HCT116 (cell line): ENCODE measurements around the gene SMIM44. TPM values are rescaled to one million over a fixed set of nuclear protein-coding genes. Genes with fewer than 3 reads are reported as not detected.

Experiments used
- ATAC-seq: fragments of 200-7000 bp; cut with Tn5 transposase; 2 replicates; pipeline ENCODE4 v1.9.1; 2020; ENCODE audit warnings: mild to moderate bottlenecking, moderate library complexity
- BruUV-seq: library from RNA; stranded (reverse); fragments of 400-500 nt; replicated peaks from 2 replicates; lab custom pipeline; 2021; lab: Mats Ljungman, UMichigan
- CTCF ChIA-PET: fragments of 300-600 bp; sonication (Branson Sonifier 250); formaldehyde crosslinking; loops from one replicate; lab custom pipeline; 2021; ENCODE audit warnings: antibody characterized with exemption; lab: Charles Lee
- POLR2A ChIA-PET: fragments of 300-600, 350-600 bp; sonication (Branson Sonifier 250); formaldehyde crosslinking; loops from one replicate; lab custom pipeline; 2021; ENCODE audit warnings: antibody characterized with exemption; lab: Charles Lee
- RAD21 ChIA-PET, 2 experiments: fragments of 300-600 bp; sonication (Branson Sonifier 250); formaldehyde crosslinking; loops; one replicate each; lab custom pipeline; 2023; ENCODE audit warnings: low total read pairs in 2 of 2; ENCODE audit not compliant: uncharacterized antibody in 2 of 2, unreplicated experiment in 2 of 2, low non-redundant PET in 1 of 2; lab: Charles Lee
- DNase-seq: peaks from one replicate; pipeline ENCODE4 v3.0.0-alpha.2; 2010; ENCODE audit warnings: low read depth, low spot score
- H2AFZ ChIP-seq: fragments of 200-600 bp; shearing (Covaris generic), sonication (generic); 2 replicates; pipeline ENCODE4 v1.6.1; 2017; ENCODE audit warnings: low read depth, mixed run types, mixed read lengths, antibody characterized with exemption, low read length; ENCODE audit not compliant: poor library complexity, severe bottlenecking
- H3K27ac ChIP-seq: 2 replicates; pipeline ENCODE4 v1.5.1; 2012; ENCODE audit warnings: low read depth, low read length
- H3K27me3 ChIP-seq: fragments of 200-600 bp; sonication (generic); 2 replicates; pipeline ENCODE4 v1.6.1; 2016; ENCODE audit warnings: mixed run types, low read length, mixed read lengths; ENCODE audit not compliant: insufficient read depth
- H3K36me3 ChIP-seq, 2 experiments: fragments of 200-500 bp in 1 of 2; fragments of 200-600 bp in 1 of 2; sonication (Bioruptor generic) in 1 of 2; sonication (generic) in 1 of 2; 2 replicates each; pipeline versions ENCODE4 v1.5.1 to v1.6.1; 2014 to 2016; ENCODE audit warnings: low read length in 2 of 2, inconsistent platforms in 1 of 2, mixed read lengths in 1 of 2, mixed run types in 1 of 2; ENCODE audit not compliant: insufficient read depth in 2 of 2, control insufficient read depth in 1 of 2
- H3K4me1 ChIP-seq, 2 experiments: fragments of 200-600 bp in 1 of 2; sonication (generic) in 1 of 2; 2 replicates each; pipeline versions ENCODE4 v1.5.1 to v1.6.1; 2012 to 2017; ENCODE audit warnings: low read length in 2 of 2, inconsistent platforms in 1 of 2, mild to moderate bottlenecking in 1 of 2, mixed read lengths in 1 of 2, mixed run types in 1 of 2, moderate library complexity in 1 of 2; ENCODE audit not compliant: insufficient read depth in 2 of 2, control insufficient read depth in 1 of 2
- H3K4me2 ChIP-seq: fragments of 200-600 bp; sonication (generic); 2 replicates; pipeline ENCODE4 v1.6.1; 2017; ENCODE audit warnings: mixed run types, low read length, mixed read lengths
- H3K4me3 ChIP-seq, 2 experiments: fragments of 200-600 bp in 1 of 2; sonication (generic) in 1 of 2; replicated peaks in 1 of 2; 2 replicates each; pipeline ENCODE4 v1.5.1; 2011 to 2016; ENCODE audit warnings: low read length in 2 of 2, control low read depth in 1 of 2, low read depth in 1 of 2, mild to moderate bottlenecking in 1 of 2, mixed read lengths in 1 of 2, mixed run types in 1 of 2
- H3K79me2 ChIP-seq: fragments of 200-600 bp; sonication (generic); 2 replicates; pipeline ENCODE4 v1.6.1; 2017; ENCODE audit warnings: mild to moderate bottlenecking, mixed run types, low read length, moderate library complexity, mixed read lengths; ENCODE audit not compliant: insufficient read depth
- H3K9ac ChIP-seq: fragments of 200-600 bp; sonication (generic); 2 replicates; pipeline ENCODE4 v1.6.1; 2016; ENCODE audit warnings: low read length, mixed read lengths
- H3K9me2 ChIP-seq: fragments of 200-600 bp; sonication (generic), shearing (Covaris generic); 2 replicates; pipeline ENCODE4 v1.6.1; 2017; ENCODE audit warnings: mixed run types, mild to moderate bottlenecking, moderate library complexity; ENCODE audit not compliant: insufficient read depth
- H3K9me3 ChIP-seq, 2 experiments: fragments of 200-500 bp in 1 of 2; fragments of 200-600 bp in 1 of 2; sonication (Bioruptor generic) in 1 of 2; sonication (generic) in 1 of 2; 2 replicates each; pipeline ENCODE4 v1.6.1; 2014 to 2017; ENCODE audit warnings: low read length in 2 of 2, mixed read lengths in 2 of 2, inconsistent platforms in 1 of 2, low read depth in 1 of 2, mild to moderate bottlenecking in 1 of 2, mixed run types in 1 of 2, moderate library complexity in 1 of 2; ENCODE audit not compliant: control insufficient read depth in 1 of 2, insufficient read depth in 1 of 2
- H4K20me1 ChIP-seq: fragments of 200-600 bp; sonication (generic), shearing (Covaris generic); 2 replicates; pipeline ENCODE4 v1.6.1; 2017; ENCODE audit warnings: mixed run types, mild to moderate bottlenecking, moderate library complexity; ENCODE audit not compliant: insufficient read depth
- CBX3 ChIP-seq: IDR thresholded peaks from 2 replicates; pipeline ENCODE4 v1.6.1; 2012; ENCODE audit warnings: low read depth
- EZH2phosphoT487 ChIP-seq: fragments of 200-600 bp; IDR thresholded peaks from 2 replicates; pipeline ENCODE4 v1.6.1; 2018; ENCODE audit warnings: antibody characterized with exemption, borderline replicate concordance
- FOSL1 ChIP-seq: IDR thresholded peaks from 2 replicates; pipeline ENCODE4 v1.6.1; 2012; ENCODE audit warnings: low read depth
- RAD21 ChIP-seq: IDR thresholded peaks from 2 replicates; pipeline ENCODE4 v1.6.1; 2012; ENCODE audit warnings: low read depth, mild to moderate bottlenecking
- SRF ChIP-seq: IDR thresholded peaks from 2 replicates; pipeline ENCODE4 v1.6.1; 2012; ENCODE audit warnings: low read depth
- TCF7L2 ChIP-seq: IDR thresholded peaks from 2 replicates; pipeline ENCODE4 v1.7.0; 2011; ENCODE audit warnings: borderline replicate concordance, inconsistent platforms; ENCODE audit not compliant: insufficient read depth, insufficient read length; ENCODE audit errors: extremely low read depth
- ZFX ChIP-seq: fragments of 450-650 bp; IDR thresholded peaks from 2 replicates; pipeline ENCODE4 v1.6.1; 2017
- ZNF274 ChIP-seq: fragments of 200-500 bp; sonication (Bioruptor generic); IDR thresholded peaks from 2 replicates; pipeline ENCODE4 v1.6.1; 2014; ENCODE audit warnings: mild to moderate bottlenecking, low read depth, low read length, inconsistent platforms
- intact Hi-C: fragments of 100-400 bp; cut with micrococcal nuclease; formaldehyde crosslinking; loops from 2 replicates; pipeline ENCODE4 v1.10.0; 2022
- total RNA-seq: library from RNA; stranded (reverse); gene quantifications from one replicate; pipeline ENCODE4 v1.2.1, GENCODE V29; 2021; ENCODE audit not compliant: unreplicated experiment
- TF ChIP-seq, protein P1 (sequence below): IDR thresholded peaks from 2 replicates; pipeline ENCODE4 v1.6.1; 2012
- TF ChIP-seq, protein P2 (sequence below): IDR thresholded peaks from 2 replicates; pipeline ENCODE4 v1.6.1; 2011; ENCODE audit warnings: mild to moderate bottlenecking, low read length, moderate library complexity; ENCODE audit not compliant: insufficient replicate concordance; ENCODE audit errors: extremely low read depth
- TF ChIP-seq, protein P3 (sequence below), 3 experiments: fragments of 200-600 bp in 1 of 3; sonication (generic) in 1 of 3; IDR thresholded peaks in 2 of 3; conservative IDR thresholded peaks in 1 of 3; 2 replicates each; pipeline ENCODE4 v1.5.1; 2012 to 2017; ENCODE audit warnings: low read depth in 2 of 3, low read length in 2 of 3, antibody characterized with exemption in 1 of 3, borderline replicate concordance in 1 of 3, control low read depth in 1 of 3, mild to moderate bottlenecking in 1 of 3, mixed read lengths in 1 of 3, mixed run types in 1 of 3, moderate library complexity in 1 of 3; ENCODE audit not compliant: insufficient read depth in 1 of 3
- TF ChIP-seq, protein P4 (sequence below): IDR thresholded peaks from 2 replicates; pipeline ENCODE4 v1.6.1; 2012

Gene SMIM44
- total RNA-seq, 1 experiment from 2014 or later, result not detected

DNA sequence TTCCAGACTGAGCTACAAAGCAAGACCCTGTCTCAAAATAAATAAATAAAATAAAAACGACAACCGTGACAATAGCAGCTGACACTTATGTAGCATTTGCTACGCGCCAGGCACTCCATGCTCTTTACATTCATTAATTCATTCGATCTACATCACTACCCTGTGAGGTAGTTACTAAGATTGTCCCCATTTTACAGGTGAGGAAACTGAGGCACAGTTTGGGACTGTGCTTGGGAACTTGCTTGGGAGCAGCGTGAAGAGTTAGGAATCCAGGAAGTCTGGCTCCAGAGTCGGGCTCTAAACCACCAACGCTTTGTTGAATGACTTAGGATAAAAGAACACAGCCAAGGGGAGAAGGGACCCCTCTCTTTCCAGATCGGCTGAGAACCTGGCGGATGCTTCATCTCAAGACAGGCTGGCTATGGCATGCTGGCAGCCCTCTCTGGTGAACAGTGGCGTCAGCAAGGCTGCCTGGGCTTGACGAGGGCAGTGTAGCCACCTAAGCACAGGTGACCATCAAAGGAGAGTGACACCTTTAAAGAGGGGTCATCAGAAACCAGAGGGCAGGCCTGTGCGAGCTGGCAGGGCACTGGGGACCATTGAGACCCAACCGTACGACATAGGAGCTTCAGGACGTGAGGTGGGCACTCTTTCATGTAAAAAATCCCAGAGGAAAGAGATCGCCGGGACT is 16.6 kb upstream of the SMIM44 start:
- Histone ChIP-seq H3K4me2 (peak overlapping the region; percentile 80), H3K4me1 (peaks cover 15 to 20% of the 10 kb centered on the region in 2 experiments; a peak in 3 of 4 replicates), H3K9me3 (no peaks in the 10 kb centered on the region), H3K9ac (peak overlapping the region; percentile 86), H3K79me2 (peaks cover 38% of the 10 kb centered on the region), H4K20me1 (no peaks in the 10 kb centered on the region), H3K36me3 (peaks cover 2 to 14% of the 10 kb centered on the region in 2 experiments; a peak in 2 of 4 replicates), H3K27me3 (no peaks in the 10 kb centered on the region), H3K27ac (peak overlapping the region; percentile 78), H2AFZ (no peak overlapping the region), H3K4me3 (peak overlapping the region; percentile 81 to 98), H3K9me2 (no peaks in the 10 kb centered on the region)
- intact Hi-C loops, result no loop called here
- ATAC-seq (peak; percentile 49), DNase-seq (no peak)
- CTCF ChIA-PET, result interaction anchor here (2.3 kb wide), 1 partner anchor 15 kb away, joined by 17 read pairs; no protein-coding TSS in a partner anchor
- TSS peak; percentile 71 for BruUV-seq
- POLR2A ChIA-PET, result interaction anchor here (1.0 to 1.3 kb wide), 2 partner anchors 74 to 224 kb away, joined by 3 to 5 read pairs; no protein-coding TSS in a partner anchor
- TF ChIP-seq, protein P1, sequence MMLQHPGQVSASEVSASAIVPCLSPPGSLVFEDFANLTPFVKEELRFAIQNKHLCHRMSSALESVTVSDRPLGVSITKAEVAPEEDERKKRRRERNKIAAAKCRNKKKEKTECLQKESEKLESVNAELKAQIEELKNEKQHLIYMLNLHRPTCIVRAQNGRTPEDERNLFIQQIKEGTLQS, result no peak
- TF ChIP-seq ZFX, result 0 out of 2 replicates have a peak, but pooled peaks have one; percentile 34
- RAD21 ChIA-PET, result interaction anchor here in 1 of 2 experiments (0.6 kb wide), 1 partner anchor 65 kb away, joined by 3 read pairs; no protein-coding TSS in a partner anchor

DNA sequence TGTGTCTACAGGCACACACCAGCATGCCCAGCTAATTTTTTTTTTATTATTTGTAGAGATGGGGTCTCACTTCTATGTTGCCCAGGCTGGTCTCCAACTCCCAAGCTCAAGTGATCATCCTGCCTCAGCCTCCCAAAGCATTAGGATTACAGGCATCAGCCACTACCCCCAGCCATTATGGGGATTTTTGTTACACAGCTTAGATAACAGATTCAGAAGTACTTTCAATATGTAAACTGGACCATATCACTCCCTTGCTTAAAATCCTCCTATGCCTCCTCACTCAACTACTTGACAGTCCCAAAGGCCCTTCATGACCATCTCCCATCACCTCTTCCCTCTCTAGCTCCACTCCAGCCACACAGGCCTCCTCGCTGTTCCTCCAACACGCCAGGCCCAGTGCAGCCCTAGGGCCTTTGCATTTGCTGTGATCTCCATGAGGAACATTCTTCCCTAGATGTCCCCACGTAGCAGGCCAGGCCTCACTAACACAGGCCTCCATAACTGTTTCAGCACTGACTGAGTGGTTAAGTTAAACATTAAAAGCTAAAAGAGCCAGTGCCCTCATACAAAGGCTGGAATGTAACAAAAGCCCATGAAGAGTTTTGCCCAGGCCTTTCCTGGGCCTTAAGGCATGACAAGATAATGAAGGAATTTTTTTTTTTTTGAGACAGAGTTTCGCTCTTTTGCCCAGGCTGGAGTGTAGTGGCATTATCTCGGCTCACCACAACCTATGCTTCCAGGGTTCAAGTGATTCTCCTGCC is 14.7 kb upstream of the SMIM44 start:
- Histone ChIP-seq H3K4me1 (peaks cover 10 to 16% of the 10 kb centered on the region in 2 experiments; a peak in 3 of 4 replicates), H2AFZ (no peak overlapping the region), H4K20me1 (no peaks in the 10 kb centered on the region), H3K27me3 (no peaks in the 10 kb centered on the region), H3K36me3 (peaks cover 2 to 19% of the 10 kb centered on the region in 2 experiments; a peak in 2 of 4 replicates), H3K9me2 (no peaks in the 10 kb centered on the region), H3K4me2 (no peak overlapping the region), H3K9ac (no peak overlapping the region), H3K79me2 (peaks cover 38% of the 10 kb centered on the region), H3K9me3 (no peaks in the 10 kb centered on the region), H3K27ac (no peak overlapping the region), H3K4me3 (no peak overlapping the region)
- ChIA-PET POLR2A (no interaction called here), CTCF (no interaction called here), RAD21 (no interaction called here)
- intact Hi-C loops, result no loop called here
- BruUV-seq, result no TSS peak
- DNase-seq (no peak), ATAC-seq (no peak)
- TF ChIP-seq ZNF274 (no peak), EZH2phosphoT487 (no peak), FOSL1 (no peak), CBX3 (no peak), SRF (no peak), TCF7L2 (no peak), RAD21 (no peak)
- TF ChIP-seq, protein P2, sequence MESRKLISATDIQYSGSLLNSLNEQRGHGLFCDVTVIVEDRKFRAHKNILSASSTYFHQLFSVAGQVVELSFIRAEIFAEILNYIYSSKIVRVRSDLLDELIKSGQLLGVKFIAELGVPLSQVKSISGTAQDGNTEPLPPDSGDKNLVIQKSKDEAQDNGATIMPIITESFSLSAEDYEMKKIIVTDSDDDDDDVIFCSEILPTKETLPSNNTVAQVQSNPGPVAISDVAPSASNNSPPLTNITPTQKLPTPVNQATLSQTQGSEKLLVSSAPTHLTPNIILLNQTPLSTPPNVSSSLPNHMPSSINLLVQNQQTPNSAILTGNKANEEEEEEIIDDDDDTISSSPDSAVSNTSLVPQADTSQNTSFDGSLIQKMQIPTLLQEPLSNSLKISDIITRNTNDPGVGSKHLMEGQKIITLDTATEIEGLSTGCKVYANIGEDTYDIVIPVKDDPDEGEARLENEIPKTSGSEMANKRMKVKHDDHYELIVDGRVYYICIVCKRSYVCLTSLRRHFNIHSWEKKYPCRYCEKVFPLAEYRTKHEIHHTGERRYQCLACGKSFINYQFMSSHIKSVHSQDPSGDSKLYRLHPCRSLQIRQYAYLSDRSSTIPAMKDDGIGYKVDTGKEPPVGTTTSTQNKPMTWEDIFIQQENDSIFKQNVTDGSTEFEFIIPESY, result no peak
- TF ChIP-seq, protein P3, sequence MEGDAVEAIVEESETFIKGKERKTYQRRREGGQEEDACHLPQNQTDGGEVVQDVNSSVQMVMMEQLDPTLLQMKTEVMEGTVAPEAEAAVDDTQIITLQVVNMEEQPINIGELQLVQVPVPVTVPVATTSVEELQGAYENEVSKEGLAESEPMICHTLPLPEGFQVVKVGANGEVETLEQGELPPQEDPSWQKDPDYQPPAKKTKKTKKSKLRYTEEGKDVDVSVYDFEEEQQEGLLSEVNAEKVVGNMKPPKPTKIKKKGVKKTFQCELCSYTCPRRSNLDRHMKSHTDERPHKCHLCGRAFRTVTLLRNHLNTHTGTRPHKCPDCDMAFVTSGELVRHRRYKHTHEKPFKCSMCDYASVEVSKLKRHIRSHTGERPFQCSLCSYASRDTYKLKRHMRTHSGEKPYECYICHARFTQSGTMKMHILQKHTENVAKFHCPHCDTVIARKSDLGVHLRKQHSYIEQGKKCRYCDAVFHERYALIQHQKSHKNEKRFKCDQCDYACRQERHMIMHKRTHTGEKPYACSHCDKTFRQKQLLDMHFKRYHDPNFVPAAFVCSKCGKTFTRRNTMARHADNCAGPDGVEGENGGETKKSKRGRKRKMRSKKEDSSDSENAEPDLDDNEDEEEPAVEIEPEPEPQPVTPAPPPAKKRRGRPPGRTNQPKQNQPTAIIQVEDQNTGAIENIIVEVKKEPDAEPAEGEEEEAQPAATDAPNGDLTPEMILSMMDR (IDR thresholded peaks at IDR 0.05 in 2 of 3, conservative IDR thresholded peaks at IDR 0.05 in 1 of 3; ENCODE audit: borderline replicate concordance in 1 of 3, insufficient read depth in 1 of 3, low read depth in 2 of 3, low read length in 2 of 3), result no peak
- TF ChIP-seq, protein P4, sequence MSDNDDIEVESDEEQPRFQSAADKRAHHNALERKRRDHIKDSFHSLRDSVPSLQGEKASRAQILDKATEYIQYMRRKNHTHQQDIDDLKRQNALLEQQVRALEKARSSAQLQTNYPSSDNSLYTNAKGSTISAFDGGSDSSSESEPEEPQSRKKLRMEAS, result no peak
